ENCODE results near the gene CAMTA1.

- TF ChIP-seq CTCF (IDR thresholded peaks at IDR 0.05) (no peak), SIN3A (IDR thresholded peaks at IDR 0.05; ENCODE audit: borderline replicate concordance, insufficient read depth, low read depth, low read length) (no peak), REST (IDR thresholded peaks at IDR 0.05; ENCODE audit: insufficient read depth in 1 of 2, low read depth in 2 of 2, low read length in 1 of 2) (no peak)
These were observed 607.9 kb downstream of the CAMTA1 start for GRCh38 chr1:7393136-7393535.
